Spleen (tissue), 11 donors: ENCODE data around the gene FBXL17. TPM values are rescaled to one million over a fixed set of nuclear protein-coding genes. Genes with fewer than 3 reads are reported as not detected.
A peak's percentile ranks its signal among the peaks of the same experiment; 100 is the strongest.

Experiments
- DNase-seq: peaks from one replicate; pipeline ENCODE4 v3.0.0-alpha.2; 2020
- H3K27ac ChIP-seq, 8 donors: fragments of 200-600 bp; sonication (generic) in 7 of 8; 1 replicate in 4 of 8; 2 replicates in 4 of 8; pipeline versions ENCODE4 v1.5.0 to v1.8.0; 2016 to 2021; ENCODE audit warnings: inconsistent platforms in 4 of 8, mild to moderate bottlenecking in 4 of 8, moderate library complexity in 1 of 8
- H3K27me3 ChIP-seq, 7 donors: fragments of 200-600 bp; sonication (generic) in 6 of 7; replicated peaks in 1 of 7; 1 replicate in 4 of 7; 2 replicates in 3 of 7; pipeline versions ENCODE4 v1.5.0 to v1.8.0; 2016 to 2021; ENCODE audit warnings: inconsistent platforms in 3 of 7, mild to moderate bottlenecking in 1 of 7
- H3K36me3 ChIP-seq, 6 donors: fragments of 200-600 bp; sonication (generic) in 5 of 6; 1 replicate in 4 of 6; 2 replicates in 2 of 6; pipeline versions ENCODE4 v1.5.0 to v1.8.0; 2016 to 2021; ENCODE audit warnings: inconsistent platforms in 2 of 6
- H3K4me1 ChIP-seq, 6 donors: fragments of 200-600 bp; sonication (generic) in 5 of 6; 1 replicate in 3 of 6; 2 replicates in 3 of 6; pipeline versions ENCODE4 v1.5.0 to v1.8.0; 2016 to 2021; ENCODE audit warnings: inconsistent platforms in 3 of 6
- H3K4me3 ChIP-seq, 8 donors: fragments of 200-600 bp; sonication (generic) in 7 of 8; 1 replicate in 4 of 8; 2 replicates in 4 of 8; pipeline versions ENCODE4 v1.5.0 to v1.8.0; 2016 to 2021; ENCODE audit warnings: inconsistent platforms in 4 of 8, mild to moderate bottlenecking in 4 of 8, moderate library complexity in 2 of 8
- H3K9me3 ChIP-seq, 8 donors: fragments of 200-600 bp; sonication (generic) in 7 of 8; 1 replicate in 4 of 8; 2 replicates in 4 of 8; pipeline versions ENCODE4 v1.5.0 to v1.8.0; 2016 to 2021; ENCODE audit warnings: inconsistent platforms in 4 of 8
- POLR2A ChIP-seq, 3 donors: fragments of 450-650 bp; IDR thresholded peaks; one replicate each; pipeline ENCODE4 v1.5.1; 2017; ENCODE audit warnings: antibody characterized with exemption in 3 of 3, mild to moderate bottlenecking in 1 of 3
- POLR2AphosphoS5 ChIP-seq, 3 donors: sonication (generic); formaldehyde crosslinking; IDR thresholded peaks; one replicate each; pipeline ENCODE4 v1.5.1; 2017; ENCODE audit warnings: antibody characterized with exemption in 3 of 3
- WGBS, 5 donors: extraction: QIAGEN DNeasy Blood & Tissue Kit in 3 of 5; methylation state at CpG; one replicate each; pipeline versions ENCODE4 v1.1.5 to v1.1.7; 2013 to 2018; 5-methylcytosine and 5-hydroxymethylcytosine counted together
- intact Hi-C: fragments of 100-400 bp; cut with DNase I; formaldehyde crosslinking; loops from one replicate; pipeline ENCODE4 v1.15.0; 2023; ENCODE audit warnings: low total_unique reads
- polyA plus RNA-seq, 3 donors: library from polyadenylated mRNA; stranded (reverse); fragments of 200-250 nt; gene quantifications; one replicate each; pipeline ENCODE4 v1.2.1, GENCODE V29; 2013
- total RNA-seq, 7 donors: library from RNA; depleted of rRNA in 3 of 7; stranded (reverse); fragments of >200 nt in 3 of 7; fragmentation: NEBNext Ultra II Directional in 4 of 7; extraction: Animal tissue kit (Norgen Biotek cat#: 25700) in 4 of 7; gene quantifications; one replicate each; pipeline versions ENCODE4 v1.1.0 to v1.2.1, GENCODE V29; 2016 to 2021
- TF ChIP-seq, protein P1 (sequence below), 11 experiments: fragments of 200-600 bp in 7 of 11; fragments of 450-650 bp in 4 of 11; sonication (generic) in 4 of 11; IDR thresholded peaks in 8 of 11; conservative IDR thresholded peaks in 3 of 11; 1 replicate in 7 of 11; 2 replicates in 4 of 11; pipeline versions ENCODE4 v1.4.0 to v1.8.0; 2016 to 2021; ENCODE audit warnings: antibody characterized with exemption in 11 of 11, inconsistent platforms in 4 of 11, mild to moderate bottlenecking in 1 of 11
- donor health status: healthy with polysubstance abuse.
- donor health status: DM: no; HTN: no; CAD: no; lungs with moderate emphysema.
- donor health status: DM: no; HTN: no; CAD: no.
- donor health status: Bipolar disorder and iron deficiency.
- donor health status: healthy.
- donor health status: DM: no; HTN: no; CAD: no.
- donor health status: DM: yes; HTN: yes; CAD: no.

Gene FBXL17
- total and polyA plus RNA-seq, 10 donors: 5.1 to 39.9 (median 21.8) TPM

DNA sequence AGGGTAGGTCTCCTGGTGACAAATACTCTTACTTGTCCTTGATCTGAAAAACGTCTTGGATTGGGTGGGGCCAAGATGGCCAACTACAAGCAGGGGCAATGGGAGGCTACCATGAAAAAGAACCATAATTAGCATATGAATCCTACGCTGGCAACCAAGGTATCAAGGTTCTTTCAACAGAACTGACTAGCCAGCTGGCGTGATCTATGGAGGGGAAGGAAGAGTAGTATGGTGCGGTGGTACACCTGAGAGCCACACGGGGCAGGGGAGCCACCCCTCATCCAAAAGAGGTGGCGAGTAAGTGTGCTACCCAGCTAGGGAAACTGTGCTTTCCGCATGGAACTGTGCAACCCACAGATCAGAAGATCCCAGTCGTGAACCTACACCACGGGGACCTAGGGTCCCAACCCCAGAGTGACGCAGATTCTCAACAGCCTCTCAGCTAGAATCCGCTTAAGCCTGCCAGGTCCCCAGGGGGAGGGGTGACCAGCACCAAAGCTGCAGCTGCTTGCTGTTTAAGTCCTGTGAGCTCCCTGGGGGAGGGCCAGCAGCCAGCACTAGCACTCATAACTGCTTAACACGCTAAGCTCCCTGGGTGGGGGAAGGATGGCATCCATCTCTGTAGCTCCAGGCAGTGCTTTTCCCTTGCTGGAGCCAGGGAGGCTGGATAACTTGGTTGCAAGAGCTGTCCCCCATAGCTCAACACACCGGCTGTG is 334.8 kb downstream of the FBXL17 start:
- Histone ChIP-seq H3K27ac (no peak overlapping the region), H3K4me3 (no peak overlapping the region), H3K4me1 (no peaks in the 10 kb centered on the region), H3K36me3 (peaks cover 0 to 5% (median 0%) of the 10 kb centered on the region in 6 donors), H3K9me3 (peaks cover 0 to 31% (median 23%) of the 10 kb centered on the region in 8 donors), H3K27me3 (no peaks in the 10 kb centered on the region)
- WGBS, 5 donors: 91 to 94% (median 93%) methylated on average over 6 to 13 of the region's 13 CpGs
- no peak for DNase-seq
- intact Hi-C loops: no loop called here
- no peak for TF ChIP-seq POLR2A (IDR thresholded peaks at IDR 0.05)
- no peak for TF ChIP-seq POLR2AphosphoS5 (IDR thresholded peaks at IDR 0.05)
- TF ChIP-seq, protein P1, sequence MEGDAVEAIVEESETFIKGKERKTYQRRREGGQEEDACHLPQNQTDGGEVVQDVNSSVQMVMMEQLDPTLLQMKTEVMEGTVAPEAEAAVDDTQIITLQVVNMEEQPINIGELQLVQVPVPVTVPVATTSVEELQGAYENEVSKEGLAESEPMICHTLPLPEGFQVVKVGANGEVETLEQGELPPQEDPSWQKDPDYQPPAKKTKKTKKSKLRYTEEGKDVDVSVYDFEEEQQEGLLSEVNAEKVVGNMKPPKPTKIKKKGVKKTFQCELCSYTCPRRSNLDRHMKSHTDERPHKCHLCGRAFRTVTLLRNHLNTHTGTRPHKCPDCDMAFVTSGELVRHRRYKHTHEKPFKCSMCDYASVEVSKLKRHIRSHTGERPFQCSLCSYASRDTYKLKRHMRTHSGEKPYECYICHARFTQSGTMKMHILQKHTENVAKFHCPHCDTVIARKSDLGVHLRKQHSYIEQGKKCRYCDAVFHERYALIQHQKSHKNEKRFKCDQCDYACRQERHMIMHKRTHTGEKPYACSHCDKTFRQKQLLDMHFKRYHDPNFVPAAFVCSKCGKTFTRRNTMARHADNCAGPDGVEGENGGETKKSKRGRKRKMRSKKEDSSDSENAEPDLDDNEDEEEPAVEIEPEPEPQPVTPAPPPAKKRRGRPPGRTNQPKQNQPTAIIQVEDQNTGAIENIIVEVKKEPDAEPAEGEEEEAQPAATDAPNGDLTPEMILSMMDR (IDR thresholded peaks at IDR 0.05 in 8 of 11, conservative IDR thresholded peaks at IDR 0.05 in 3 of 11): no peak

DNA sequence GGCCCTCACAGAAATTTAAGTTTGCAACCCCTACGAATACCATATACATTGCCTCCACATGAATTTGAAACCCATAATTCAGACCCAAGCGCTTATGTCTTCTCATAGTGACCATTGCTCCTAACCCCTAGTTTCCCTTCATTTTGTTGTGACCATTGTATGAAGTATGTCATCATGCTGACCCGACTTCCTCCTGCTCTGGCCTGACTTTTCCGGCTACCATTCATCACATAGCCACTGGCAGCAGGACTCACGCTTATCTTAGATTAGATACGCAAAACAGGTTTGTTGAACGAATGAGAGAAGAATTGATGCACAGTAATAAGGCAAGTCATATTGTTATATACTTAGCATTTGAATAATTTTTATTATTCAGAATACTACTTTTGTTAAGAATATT is 345.4 kb downstream of the FBXL17 start:
- Histone ChIP-seq H3K27ac (no peak overlapping the region), H3K27me3 (no peaks in the 10 kb centered on the region), H3K9me3 (no peaks in the 10 kb centered on the region), H3K36me3 (no peaks in the 10 kb centered on the region), H3K4me3 (no peak overlapping the region), H3K4me1 (no peaks in the 10 kb centered on the region)
- TF ChIP-seq, protein P1 (IDR thresholded peaks at IDR 0.05 in 8 of 11, conservative IDR thresholded peaks at IDR 0.05 in 3 of 11): no peak
- no peak for TF ChIP-seq POLR2A (IDR thresholded peaks at IDR 0.05)
- peak in 1 of 3 donors; percentile 59 for TF ChIP-seq POLR2AphosphoS5 (IDR thresholded peaks at IDR 0.05)
- DNase-seq: no peak
- 55 to 67% (median 62%) methylated on average over 7 of the region's 7 CpGs for whole genome bisulfite sequencing, 5 donors
- intact Hi-C loops: no loop called here

DNA sequence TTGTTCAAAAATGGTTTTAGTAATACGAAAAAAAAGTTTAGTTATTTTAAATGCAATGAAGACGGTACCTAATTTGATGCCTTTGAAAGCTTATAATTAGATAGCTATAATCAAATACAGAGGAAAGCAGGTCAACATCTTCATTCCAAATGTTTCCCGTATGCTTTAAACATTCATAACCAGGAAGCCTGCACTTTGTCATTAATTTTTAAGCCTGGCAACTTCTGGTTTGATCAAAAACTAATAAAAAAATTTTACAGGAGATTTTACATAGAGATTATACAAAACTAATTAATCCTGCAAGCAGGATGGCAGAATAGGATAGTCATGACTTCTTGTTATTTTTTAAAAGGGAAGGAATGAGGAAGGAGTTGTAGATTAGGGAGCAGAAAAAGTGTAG is 353.0 kb downstream of the FBXL17 start:
- no peaks in the 10 kb centered on the region for H3K36me3 ChIP-seq
- no peaks in the 10 kb centered on the region for H3K27me3 ChIP-seq
- TF ChIP-seq POLR2A (IDR thresholded peaks at IDR 0.05): no peak
- no peak for TF ChIP-seq POLR2AphosphoS5 (IDR thresholded peaks at IDR 0.05)
- TF ChIP-seq, protein P1 (IDR thresholded peaks at IDR 0.05 in 8 of 11, conservative IDR thresholded peaks at IDR 0.05 in 3 of 11): no peak
- intact Hi-C loops: no loop called here
- 57 to 77% (median 73%) methylated on average over 3 of the region's 3 CpGs for WGBS, 5 donors
- no peak for DNase-seq
- no peaks in the 10 kb centered on the region for H3K9me3 ChIP-seq
- H3K4me3 ChIP-seq: no peak overlapping the region
- H3K4me1 ChIP-seq: peaks cover 0 to 6% (median 0%) of the 10 kb centered on the region in 6 donors
- H3K27ac ChIP-seq: no peak overlapping the region

DNA sequence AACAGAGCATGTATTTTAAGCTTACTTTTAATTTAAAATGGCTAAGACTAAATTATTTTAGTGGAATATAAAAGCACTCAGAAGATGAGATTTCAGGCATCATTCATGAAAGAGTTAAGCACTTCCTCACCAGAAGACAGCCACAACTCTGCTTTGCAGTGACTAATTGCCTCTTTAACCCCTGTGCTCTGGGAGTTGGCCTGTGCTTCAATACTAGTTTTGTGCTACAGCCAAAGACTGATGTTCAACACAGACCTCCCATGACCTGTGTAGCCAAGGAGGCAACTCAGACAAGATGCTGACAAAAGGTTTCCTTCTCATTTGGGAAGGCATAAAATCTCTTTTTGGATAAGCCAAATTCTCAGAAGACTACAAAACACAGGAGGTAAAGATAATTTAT is 353.5 kb downstream of the FBXL17 start:
- no peaks in the 10 kb centered on the region for H3K36me3 ChIP-seq
- intact Hi-C loops: no loop called here
- no peak for DNase-seq
- no peak for TF ChIP-seq POLR2A (IDR thresholded peaks at IDR 0.05)
- TF ChIP-seq POLR2AphosphoS5 (IDR thresholded peaks at IDR 0.05): no peak
- TF ChIP-seq, protein P1 (IDR thresholded peaks at IDR 0.05 in 8 of 11, conservative IDR thresholded peaks at IDR 0.05 in 3 of 11): no peak
- H3K4me3 ChIP-seq: no peak overlapping the region
- no peaks in the 10 kb centered on the region for H3K27me3 ChIP-seq
- H3K9me3 ChIP-seq: no peaks in the 10 kb centered on the region
- H3K27ac ChIP-seq: no peak overlapping the region
- peaks cover 0 to 6% (median 0%) of the 10 kb centered on the region in 6 donors for H3K4me1 ChIP-seq
